ENCODE results near the gene PIAS2.

- TF ChIP-seq CTCF (IDR thresholded peaks at IDR 0.05; ENCODE audit: low read depth, low read length) = no peak
- TF ChIP-seq EZH2phosphoT487 (IDR thresholded peaks at IDR 0.05; ENCODE audit: low read depth) = no peak
Observed at GRCh38 chr18:46946656-46947282, 29.5 kb upstream of the PIAS2 start.
